HTR-8/SVneo (cell line): ENCODE results near the gene FAM180A.
"Not testable (repeated sequence)": the region's sequence is repeated elsewhere in the genome, so short reads cannot be mapped to it uniquely, and the experiment has no call there.

Experiments used
- DNase-seq: peaks from one replicate; pipeline ENCODE4 v3.0.0; 2011; ENCODE audit warnings: low spot score, mixed read lengths; ENCODE audit not compliant: insufficient read length
- FAIRE-seq: peaks from 2 replicates; lab custom pipeline; 2011; peaks lifted over from hg19 to GRCh38; lab: Jason Lieb, UNC

FAM180A gene

GRCh38 chr7:135743907-135744731 lies 4.5 kb downstream of the FAM180A start:
- FAIRE-seq: no peak

DNA sequence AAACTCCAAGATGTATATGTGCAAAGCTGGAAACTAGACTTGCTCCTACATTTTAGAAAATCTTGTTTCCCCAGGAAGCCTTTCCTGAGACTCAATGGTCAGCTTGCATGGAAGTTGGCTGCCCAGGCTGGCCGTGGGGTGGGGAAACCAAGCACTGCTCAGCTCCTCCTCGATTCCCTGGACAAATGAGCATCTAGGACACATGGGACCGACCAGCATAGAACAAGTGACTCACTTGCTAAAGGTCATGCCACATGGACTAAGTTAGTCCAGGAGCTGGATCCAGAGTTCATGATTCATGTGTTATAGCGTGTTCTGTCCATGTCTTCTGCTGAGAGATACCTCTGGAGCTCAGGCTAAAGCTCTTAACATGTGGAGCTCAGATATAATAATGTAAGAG lies 6.2 kb downstream of the FAM180A start:
- no peak for FAIRE-seq
- no peak for DNase-seq

More at GRCh38 chr7:135743907-135744731, 4.5 kb downstream of the FAM180A start:
- no peak for DNase-seq

- no peak for FAIRE-seq
- DNase-seq: no peak
These were observed 6.7 kb downstream of the FAM180A start for GRCh38 chr7:135741905-135742304.

- DNase-seq (no peak), FAIRE-seq (no peak)
These were observed 7.7 kb downstream of the FAM180A start for GRCh38 chr7:135740889-135741288.

DNA sequence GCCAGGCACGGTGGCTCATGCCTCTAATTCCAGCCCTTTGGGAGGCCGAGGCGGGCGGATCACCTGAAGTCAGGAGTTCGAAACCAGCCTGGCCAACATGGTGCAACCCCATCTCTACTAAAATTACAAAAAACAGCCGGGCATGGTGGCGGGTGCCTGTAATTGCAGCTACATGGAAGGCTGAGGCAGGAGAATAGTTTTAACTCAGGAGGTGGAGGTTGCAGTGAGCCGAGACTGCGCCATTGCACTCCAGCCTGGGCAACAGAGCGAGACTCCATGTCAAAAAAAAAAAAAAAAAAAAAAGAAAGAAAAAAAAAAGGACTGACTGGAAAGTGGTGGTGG lies 11.3 kb downstream of the FAM180A start:
- FAIRE-seq, DNase-seq: not testable (repeated sequence)

- DNase-seq (no peak), FAIRE-seq (no peak)
These were observed 11.9 kb downstream of the FAM180A start for GRCh38 chr7:135736586-135737305.

DNA sequence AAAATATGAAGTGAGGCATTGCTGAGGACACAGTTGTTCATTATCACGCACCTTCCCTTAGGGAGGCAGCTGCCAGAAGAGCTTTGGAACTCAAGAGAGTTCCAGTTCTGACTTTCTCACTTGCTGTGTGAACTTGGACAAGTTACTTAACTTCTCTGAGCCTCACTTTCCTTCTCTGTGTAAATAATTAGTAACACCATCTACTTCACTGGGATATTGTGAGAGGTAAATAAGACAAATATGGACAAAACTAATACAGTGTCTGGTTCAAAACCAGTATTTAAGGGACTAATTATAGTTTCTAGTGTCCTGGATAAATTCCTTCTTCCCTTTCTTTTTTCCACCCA lies 14.3 kb downstream of the FAM180A start:
- DNase-seq: no peak
- FAIRE-seq: no peak

GRCh38 chr7:135733603-135734342 lies 14.8 kb downstream of the FAM180A start:
- FAIRE-seq: no peak
- DNase-seq: no peak

DNA sequence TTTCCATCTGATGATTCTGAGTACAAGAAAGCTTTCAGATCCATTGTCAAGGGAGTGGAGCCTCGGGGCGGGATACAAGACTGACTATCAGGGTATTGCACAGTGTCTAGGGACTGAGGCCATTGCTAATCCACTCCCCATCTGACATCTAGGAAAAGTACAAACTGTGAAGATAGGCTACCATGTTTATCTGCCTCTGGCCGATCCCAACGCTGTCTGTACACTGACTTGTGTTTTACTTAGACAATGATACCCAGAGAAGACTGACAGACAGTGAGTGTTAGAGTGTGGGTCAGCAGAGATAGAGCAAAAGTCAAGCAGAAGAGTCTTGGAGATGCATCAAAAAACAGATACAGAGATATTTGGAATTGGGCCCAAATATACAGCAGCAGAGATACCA lies 17.5 kb downstream of the FAM180A start:
- DNase-seq (no peak), FAIRE-seq (no peak)

- DNase-seq (no peak), FAIRE-seq (no peak)
These were observed 19.4 kb downstream of the FAM180A start for GRCh38 chr7:135729230-135729629.

GRCh38 chr7:135728136-135728669 lies 20.4 kb downstream of the FAM180A start, which contains the start of gene SLC13A4:
Gene SLC13A4 (minus strand): TSS chr7:135728186. CDS start chr7:135727496, 690 bp downstream.
- FAIRE-seq: no peak

GRCh38 chr7:135726911-135727673 lies 21.5 kb downstream of the FAM180A start:
- no peak for DNase-seq
- FAIRE-seq: no peak

More at GRCh38 chr7:135728136-135728669, 20.4 kb downstream of the FAM180A start, which contains the start of gene SLC13A4:
- no peak for DNase-seq

- FAIRE-seq (no peak), DNase-seq (no peak)
These were observed 22.3 kb downstream of the FAM180A start for GRCh38 chr7:135726276-135726788.

GRCh38 chr7:135723411-135723810 lies 25.2 kb downstream of the FAM180A start:
- DNase-seq (no peak), FAIRE-seq (no peak)

GRCh38 chr7:135721198-135721820 lies 27.3 kb downstream of the FAM180A start:
- DNase-seq (no peak), FAIRE-seq (no peak)

GRCh38 chr7:135719688-135720087 lies 28.9 kb downstream of the FAM180A start:
- FAIRE-seq: no peak
- no peak for DNase-seq

DNA sequence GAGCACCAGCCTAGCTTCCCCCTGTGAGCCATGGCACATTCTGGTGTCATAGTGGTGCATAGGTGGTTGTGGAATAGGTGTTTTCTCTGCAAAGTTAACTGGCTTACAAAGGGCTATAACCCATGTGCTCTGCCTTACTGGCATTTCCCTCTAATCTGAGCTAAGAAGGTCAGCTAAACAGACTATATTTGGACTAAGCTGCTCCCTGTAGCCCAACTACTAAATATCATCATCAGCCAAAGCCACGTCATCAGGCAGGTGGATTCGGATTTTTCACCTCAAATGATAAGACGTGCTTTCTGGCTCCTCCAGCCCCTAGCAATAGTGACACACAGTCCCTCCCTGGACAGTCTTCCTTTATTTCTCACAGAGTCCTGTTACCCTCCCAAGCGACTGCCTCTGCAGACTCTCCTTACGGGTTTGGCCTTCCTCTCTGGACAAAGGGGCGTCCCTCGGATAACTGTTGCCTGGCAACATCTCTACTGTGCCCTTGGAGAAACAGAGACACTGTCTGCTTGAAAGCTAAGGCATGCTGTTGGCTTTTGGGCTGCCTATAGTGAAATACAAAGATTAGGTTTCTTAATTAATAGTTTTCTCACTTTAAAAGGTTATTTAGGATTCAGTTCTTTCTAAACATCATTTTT lies 29.7 kb downstream of the FAM180A start:
- FAIRE-seq (no peak), DNase-seq (no peak)

DNA sequence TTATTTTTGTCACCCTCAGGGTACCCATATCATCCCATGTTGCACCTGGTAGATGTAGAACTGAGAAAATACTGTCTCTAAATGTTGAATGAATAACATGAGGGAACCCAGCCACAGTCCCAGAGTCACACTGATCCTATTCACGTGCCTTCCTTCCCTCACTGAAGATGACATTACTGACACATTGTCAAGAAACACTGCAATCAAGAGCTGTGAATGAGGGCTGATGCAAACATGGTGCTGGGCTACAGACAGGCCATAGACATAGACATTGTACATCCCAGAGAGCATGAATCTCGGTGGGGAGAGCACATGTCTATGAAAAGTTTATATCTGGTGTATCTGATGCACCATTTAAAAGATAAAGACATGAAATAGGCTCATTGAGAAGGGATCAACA lies 30.4 kb downstream of the FAM180A start:
- FAIRE-seq (no peak), DNase-seq (no peak)

GRCh38 chr7:135717693-135718092 lies 30.9 kb downstream of the FAM180A start:
- FAIRE-seq (no peak), DNase-seq (no peak)
